HG03460 (cell line): Measurements from ENCODE around the gene RHEX.
"Not testable (repeated sequence)": the region's sequence is repeated elsewhere in the genome, so short reads cannot be mapped to it uniquely, and the experiment has no call there.

Source experiments
- ATAC-seq: cut with Tn5 transposase; IDR thresholded peaks from one replicate; pipeline ENCODE4 v1.9.1; 2021; ENCODE audit not compliant: unreplicated experiment

Gene RHEX

DNA sequence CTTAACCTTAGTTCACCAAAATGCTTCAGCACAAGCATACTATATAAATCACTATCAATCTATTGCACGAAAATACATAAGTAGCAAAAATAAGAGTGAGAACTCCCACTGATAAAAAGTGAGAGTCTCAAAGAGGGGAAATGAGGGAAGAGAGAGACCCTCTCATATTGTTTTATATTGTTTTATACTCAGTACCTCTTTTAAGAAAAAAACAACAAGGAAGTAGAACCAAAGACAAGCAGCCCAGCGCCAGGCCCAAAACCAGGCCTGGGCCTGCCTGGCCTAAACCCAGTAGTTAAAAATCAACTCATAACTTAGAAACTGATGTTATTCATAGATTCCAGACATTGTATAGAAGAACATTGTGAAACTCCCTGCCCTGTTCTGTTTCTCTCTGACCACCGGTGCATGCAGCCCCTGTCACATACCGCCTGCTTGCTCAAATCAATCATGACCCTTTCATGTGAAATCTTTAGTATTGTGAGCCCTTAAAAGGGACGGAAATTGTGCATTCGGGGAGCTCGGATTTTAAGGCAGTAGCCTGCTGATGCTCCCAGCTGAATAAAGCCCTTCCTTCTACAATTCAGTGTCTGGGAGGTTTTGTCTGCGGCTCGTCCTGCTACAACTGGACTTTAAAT is 5.4 kb downstream of the RHEX start:
- ATAC-seq, result not testable (repeated sequence)

DNA sequence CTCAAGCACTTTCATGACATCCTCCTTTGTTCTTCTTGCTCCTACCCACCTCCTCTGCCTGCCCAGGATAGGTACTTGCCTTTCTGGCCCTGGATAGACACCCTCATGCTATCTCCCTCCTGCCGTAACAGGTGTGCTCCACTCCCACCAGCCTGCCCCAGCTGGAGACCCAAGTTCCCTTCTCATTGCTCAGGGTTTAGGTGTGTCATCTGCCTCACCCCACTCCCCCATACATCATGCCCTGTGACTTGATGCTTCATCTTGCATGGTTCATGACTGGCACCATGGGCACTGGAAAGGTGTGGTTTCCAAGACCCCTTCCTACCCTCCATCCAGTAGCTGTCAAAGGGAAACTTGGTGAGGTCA is 5.9 kb downstream of the RHEX start:
- no peak for ATAC-seq

DNA sequence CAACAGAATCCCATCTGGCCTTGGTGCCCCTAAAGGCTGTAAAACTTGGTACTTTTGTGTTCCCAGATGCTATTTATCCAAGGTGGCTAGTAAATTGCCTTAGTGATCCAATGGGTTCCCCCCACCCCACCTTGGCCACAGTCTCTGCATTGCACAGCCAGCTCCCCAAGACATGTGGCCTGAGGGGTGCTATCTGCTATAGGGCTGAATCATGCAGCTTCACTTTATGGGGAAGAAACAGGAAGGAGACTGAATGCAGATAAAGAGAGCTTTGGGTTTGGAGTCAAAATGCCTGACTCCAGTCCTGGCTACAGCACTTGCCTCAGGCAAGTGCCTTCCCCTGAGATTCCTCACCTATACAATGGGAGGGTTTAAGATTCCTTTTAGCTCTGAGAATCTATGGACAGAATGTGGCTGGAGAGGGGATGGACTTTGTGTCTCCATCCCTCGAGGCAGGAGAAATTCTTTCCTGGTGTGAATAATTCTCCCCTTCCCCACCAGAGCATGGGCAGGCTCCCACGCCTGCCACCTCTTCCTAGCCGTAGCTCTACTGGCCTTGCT is 6.5 kb downstream of the RHEX start:
- no peak for ATAC-seq

DNA sequence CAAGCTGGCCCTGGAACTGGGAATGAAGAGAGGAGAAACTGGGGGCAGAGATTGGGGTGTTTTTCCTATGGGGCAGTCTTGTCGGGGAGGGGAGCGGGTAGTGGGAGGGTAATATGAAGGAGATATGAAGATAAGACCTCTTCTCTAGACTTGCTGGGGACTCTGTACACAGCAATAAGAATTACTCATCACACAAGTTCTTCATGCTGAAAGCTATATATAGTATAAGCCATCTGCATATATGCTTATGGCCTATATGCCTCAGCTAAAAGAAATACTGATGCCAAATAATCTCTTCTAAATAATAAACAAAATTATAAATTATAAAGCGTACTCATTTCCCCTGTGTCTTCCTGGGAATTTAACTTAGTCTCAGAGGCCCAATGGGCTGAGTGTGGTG is 7.9 kb downstream of the RHEX start:
- no peak for ATAC-seq

DNA sequence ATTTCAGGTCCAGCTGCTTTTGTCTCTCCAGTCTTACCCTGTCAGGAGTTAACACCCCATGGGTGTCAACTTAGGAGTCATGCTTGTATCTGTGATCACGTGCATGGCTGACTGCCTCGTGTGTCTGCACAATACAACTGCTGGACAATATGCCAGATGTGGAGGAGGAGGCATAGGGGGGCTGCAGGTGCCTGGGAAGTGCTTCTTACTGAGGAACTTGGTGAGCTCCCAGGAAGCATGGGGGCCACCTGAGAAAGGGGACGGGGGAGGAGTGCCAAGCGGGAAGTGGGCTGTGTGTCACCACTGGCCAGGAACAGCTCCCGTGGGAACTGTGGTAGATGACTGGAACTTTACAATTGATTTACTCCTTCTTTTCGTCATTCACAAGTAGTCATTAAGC is 9.5 kb downstream of the RHEX start:
- no peak for ATAC-seq

DNA sequence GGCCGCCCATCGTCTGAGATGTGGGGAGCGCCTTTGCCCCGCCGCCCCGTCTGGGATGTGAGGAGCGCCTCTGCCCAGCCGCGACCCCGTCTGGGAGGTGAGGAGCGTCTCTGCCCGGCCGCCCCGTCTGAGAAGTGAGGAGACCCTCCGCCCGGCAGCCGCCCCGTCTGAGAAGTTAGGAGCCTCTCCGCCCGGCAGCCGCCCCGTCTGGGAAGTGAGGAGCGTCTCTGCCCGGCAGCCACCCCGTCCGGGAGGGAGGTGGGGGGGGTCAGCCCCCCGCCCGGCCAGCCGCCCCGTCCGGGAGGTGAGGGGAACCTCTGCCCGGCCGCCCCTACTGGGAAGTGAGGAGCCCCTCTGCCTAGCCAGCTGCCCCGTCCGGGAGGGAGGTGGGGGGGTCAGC is 11.0 kb downstream of the RHEX start:
- not testable (repeated sequence) for ATAC-seq

DNA sequence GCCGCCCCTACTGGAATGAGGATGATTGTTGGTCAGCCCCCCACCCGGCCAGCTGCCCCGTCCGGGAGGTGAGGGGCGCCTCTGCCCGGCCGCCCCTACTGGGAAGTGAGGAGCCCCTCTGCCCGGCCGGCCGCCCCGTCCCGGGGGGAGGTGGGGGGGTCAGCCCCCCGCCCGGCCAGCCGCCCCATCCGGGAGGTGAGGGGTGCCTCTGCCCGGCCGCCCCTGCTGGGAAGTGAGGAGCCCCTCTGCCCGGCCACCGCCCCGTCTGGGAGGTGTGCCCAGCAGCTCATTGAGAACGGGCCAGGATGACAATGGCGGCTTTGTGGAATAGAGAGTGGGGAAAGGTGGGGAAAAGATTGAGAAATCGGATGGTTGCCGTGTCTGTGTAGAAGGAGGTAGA is 11.5 kb downstream of the RHEX start:
- not testable (repeated sequence) for ATAC-seq

DNA sequence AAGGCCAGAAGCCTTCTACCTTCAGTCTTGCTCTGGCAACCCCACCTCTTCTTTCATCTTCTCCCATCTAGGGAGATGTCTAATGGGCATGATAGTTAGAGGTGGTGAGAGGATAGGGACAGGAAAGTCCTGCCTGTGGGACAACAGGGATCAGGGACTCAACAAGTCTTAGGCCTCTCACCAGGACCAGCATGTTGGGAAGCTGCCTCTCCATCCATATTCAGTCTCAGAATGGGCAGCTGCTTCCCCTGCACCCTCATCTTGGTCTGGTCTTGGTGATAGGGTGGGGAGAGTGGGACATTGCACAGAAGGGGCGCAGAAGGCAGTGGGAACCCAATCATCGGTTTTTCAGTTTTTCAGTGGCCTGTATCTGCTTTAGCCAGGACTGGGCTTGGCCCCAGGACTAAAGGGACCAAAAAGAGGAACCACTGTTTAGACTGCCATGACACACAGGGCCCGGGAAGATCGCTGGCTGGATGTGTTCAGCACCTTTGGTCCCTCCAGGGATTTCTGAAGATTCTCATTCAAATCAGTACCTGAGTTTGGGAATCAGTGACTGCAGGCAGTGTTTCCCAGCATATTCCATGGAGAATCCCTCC is 12.7 kb downstream of the RHEX start:
- ATAC-seq, result no peak

DNA sequence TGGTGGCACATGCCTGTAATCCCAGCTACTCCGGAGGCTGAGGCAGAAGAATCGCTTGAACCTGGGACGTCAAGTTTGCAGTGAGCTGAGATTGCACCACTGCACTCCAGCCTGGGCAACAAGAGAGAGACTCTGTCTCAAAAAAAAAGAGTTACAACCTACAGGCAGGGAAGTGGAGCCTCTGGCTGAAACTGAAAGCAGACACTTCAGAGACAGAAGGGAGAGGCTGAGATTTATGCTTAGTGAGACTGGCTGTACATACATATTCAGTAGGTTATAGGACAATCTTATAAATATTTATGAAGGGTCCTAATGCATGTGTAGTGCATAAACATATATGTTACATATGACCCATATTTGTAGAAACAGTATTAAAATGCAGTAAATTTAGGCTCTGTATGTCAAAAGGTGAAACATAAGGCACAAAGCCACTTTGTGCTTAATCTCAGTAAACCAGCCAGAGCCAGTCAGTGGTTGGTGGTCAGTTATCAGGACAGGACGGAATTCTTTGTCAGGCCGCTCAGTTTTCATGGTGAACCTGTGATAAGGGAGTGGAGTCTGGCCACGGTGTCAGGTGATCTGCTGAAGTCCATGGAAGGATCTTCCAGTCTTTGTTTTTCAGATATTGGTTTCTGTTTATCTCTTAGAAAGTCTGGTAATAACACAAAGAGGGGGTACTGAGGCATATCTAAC is 13.7 kb downstream of the RHEX start:
- ATAC-seq, result peak; percentile 93

DNA sequence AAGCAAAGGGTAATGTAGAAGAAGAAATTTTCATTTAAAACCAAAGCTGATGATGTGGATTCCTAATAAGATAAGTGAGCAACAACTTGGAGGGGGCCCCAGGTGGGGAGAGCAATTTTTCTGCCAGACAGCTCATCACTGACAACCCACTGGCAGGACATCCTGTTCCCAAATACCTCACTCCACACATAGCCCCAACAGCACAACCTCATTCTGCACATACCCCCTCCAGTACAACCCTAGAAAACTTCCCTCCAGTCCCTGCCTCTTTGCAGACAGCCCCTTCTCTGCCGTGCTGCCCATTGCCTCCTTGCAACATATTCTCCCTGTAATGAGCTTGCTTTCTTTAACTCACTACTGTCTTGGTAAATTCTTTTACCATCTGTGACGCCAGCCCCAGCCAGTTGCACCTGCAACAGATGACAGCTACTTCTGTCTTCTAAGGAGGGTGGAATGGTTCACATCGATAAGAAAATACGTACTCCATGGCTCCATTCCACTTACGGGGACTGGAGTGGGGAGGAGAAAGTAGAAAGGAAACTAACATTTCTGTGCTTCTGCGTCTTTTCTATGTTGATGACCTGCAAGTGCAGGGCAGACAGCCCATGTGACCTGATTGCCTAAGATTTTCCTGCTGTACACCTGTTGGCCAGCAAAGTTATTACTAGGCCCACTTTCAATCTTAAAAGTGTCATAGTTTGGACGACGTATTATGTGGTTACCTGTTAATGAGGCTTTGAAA is 14.7 kb downstream of the RHEX start:
- ATAC-seq, result no peak

DNA sequence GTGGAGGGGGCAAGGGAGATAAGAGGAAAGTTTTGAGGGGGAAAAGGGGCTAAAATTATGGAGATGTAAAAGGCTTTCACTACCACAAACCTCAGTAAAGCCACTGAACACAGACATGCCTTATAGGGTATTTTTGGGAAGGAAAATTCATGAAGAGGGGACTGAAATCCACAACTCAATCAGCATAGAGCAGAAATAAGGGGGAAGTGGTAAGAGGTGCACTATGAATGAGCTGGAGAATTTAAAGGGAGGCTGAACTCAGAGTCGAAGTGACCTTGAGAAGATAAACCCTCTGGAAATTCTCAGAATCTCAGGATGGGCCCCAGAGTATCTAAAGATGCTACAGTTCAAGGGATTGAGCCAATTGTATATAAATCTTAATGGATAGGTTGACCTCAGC is 15.3 kb downstream of the RHEX start:
- no peak for ATAC-seq

DNA sequence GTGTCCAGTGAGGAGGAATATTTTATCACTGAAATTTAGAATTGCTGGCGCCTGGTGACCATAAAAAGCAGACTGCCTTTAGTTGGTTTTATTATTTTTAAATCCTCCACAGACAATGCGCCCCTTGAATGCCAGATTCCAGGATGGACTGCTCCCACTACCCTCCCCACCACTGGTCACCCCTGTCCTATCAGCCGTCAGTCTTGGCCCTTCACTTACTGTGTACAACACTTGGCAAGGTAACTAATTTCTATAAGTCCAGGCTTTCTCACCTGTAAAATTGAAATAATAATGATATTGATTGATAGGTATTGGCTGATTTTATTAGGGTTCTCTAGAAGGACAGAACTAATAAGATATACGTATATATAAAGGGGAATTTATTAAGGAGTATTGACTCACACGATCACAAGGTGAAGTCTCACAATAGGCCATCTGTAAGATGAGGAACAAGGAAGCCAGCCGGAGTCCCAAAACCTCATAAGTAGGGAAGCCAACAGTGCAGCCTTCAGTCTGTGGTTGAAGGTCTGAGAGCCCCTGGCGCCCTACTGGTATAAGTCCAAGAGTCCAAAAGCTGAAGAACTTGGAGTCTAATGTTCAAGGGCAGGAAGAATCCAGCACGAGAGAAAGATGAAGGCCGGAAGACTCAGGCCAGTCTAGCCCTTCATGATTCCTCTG is 17.8 kb downstream of the RHEX start:
- no peak for ATAC-seq

DNA sequence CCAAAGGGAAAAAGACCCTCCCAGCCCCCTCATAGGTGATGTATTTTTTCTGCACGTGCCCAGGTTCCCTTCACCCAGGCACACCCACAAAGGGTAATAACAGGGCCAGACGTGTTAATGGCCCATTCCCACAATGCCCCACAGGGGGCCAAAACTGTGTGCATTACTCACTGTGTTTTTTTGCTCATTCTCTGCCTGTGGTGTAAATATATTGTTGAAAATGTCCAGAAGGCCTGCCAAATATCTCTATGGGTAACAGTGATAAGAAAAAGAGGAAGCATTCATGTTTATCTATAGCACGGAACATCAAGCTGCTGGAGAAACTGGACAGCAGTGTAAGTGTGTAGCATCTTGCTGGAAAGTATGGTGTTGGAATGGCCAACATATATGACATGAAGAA is 21.9 kb downstream of the RHEX start:
- ATAC-seq, result no peak

DNA sequence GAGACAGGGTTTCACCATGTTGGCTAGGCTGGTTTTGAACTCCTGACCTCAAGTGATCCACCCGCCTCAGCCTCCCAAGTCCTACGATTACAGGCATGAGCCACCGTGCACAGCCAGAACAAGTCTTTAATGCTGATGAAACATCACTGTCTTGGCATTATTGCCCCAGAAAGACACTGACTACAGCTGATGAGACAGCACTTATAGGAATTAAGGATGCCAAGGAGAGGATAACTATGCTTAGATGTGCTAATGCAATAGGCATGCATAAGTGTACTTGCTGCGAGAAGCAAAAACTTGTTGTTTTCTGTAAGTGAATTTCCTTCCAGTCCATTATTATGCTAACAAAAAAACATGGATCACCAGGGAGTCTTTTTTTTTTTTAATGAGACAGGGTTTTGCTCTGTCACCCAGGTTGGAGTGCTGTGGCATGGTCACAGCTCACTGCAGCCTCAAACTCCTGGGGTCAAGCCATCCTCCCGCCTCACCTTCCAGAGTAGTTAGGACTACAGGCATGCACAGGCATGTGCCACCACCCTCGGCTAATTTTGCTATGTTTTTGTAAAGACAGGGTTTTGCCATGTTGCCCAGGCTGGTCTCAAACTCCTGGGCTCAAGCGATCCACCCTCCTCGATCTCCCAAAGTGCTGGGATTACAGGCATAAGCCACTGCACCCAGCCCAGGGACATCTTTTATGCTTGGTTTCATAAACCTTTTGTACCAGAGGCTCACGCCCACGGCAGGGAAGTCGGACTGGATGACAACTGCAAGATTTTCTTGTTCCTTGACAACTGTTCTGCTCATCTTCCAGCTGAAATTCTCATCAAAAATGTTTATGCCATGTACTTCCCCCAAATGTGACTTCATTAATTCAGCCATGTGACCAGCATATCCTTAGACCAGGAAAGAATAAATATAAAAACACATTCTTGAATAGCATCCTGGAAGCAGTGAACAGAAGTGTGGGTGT is 23.1 kb downstream of the RHEX start:
- no peak for ATAC-seq

DNA sequence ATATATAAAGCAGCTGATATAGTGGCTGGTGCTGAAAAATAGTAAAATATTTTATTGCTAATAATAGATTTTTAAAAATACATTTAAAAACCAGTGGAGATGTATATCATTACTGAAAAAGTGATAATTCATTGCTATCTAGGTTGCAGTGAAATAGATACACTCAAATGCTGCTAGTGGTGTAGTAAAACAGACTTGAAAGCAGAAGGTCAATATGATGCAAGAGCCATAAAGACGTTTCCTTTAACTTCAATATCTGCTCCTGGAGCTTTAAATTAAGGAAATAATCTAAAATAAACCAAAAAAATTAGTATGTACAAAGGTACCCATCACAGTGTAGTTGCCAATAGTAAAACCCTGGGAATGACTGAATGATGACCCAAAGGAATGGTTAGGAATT is 26.2 kb downstream of the RHEX start:
- no peak for ATAC-seq

DNA sequence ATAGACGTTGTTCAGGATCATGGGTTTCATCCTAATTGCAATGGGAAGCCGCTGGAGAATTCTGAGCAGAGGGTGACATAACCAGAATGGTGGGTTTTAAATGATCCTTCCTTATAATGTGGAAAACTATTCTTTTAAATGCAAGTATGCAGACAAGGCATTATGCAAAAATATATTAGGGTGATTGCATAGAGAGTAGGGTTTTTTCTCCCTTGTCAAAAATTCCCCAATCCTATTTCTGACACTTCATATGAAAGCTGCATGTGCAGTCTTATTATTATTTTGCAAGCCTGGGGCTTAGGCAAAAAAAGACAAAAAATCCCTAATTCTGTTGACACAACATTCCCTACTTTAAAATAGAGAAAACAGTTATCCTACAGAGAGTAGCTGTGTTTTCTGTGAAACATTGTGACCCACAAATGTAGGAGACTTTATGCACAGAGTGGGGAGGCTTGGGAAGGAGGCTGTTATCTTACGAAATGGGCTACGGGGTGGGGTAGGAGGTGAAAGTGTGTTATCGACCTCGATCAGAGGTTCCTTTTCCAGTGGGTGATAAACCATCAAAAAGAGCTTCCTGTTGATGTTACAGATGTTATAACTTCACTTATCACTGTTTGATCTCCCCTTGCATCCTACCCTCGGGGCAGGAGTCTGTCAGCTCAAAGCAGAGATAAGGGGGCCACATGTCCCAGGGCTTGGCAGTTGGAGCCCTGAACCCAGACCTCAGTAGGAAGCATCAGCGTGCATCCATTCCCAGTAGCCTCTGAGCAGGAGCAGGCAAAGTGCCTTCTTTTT is 27.2 kb downstream of the RHEX start:
- no peak for ATAC-seq

DNA sequence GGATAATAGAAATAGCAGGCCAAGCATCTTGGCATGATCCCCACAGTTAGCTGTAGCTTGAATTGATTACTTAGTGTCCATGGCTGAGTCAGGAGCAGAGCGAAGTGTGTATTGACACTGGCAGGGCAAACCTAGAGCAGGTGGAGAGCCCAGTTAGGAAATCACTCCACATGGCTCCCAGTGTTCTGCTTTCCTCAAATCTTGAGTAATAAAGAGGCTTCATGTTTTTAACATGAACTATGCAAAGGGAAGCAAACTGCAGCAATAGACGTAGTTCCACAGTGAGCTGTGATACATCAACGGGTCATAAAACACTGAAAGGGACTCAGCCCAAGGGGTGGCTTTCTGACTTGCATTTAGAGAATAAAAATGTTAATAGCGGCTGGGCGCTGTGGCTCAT is 28.9 kb downstream of the RHEX start:
- ATAC-seq, result no peak

DNA sequence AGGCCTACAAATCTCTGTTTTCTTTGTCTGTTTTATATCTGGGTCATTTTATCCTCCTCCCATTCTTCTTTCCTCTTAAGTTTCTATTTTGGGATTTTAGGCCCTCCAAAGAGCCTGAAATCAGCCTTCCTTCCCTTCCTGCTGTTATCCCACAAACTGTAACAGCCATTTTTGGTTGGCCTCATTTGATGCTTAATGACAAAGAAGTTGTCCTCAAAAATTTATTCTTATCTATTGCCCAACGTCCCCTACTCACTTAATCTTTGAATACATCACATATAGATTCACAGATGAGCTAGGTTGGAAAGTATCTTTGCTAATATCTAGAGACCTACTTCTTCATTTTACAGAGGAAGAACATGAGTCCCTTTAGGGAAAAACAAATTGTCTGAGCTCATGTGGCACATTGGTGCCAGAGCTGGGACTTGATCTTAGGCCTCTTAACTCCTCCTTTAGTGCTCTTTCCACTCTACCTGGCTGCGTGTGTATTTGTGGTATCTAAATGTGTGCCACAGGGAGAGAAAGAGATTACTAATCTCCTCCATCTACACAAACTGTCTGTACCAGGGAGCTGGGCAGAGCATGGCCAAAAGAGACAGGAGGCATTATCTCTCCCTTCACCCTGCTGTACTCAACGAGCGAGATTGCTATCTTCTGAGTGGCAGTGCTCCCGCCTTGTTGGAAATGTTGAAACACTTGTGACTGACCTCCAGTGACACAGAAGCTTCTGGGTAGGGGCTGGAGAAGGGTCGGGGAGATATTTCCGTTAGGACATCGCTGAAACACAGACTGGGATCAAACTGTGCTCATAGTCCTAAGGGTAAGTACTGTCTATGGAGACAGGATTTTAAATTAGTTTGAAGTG is 30.1 kb downstream of the RHEX start:
- ATAC-seq, result no peak
